Upper lobe of left lung (tissue), 6 donors: ENCODE data around the gene PLBD2. TPM values are rescaled to one million over a fixed set of nuclear protein-coding genes. Genes with fewer than 3 reads are reported as not detected.

Experiments
- ATAC-seq, 2 donors: fragments of 200-7000 bp; cut with Tn5 transposase; one replicate each; pipeline ENCODE4 v1.9.1; 2022; ENCODE audit warnings: mild to moderate bottlenecking in 2 of 2, moderate library complexity in 2 of 2; ENCODE audit not compliant: low FRiP score in 2 of 2
- DNase-seq, 2 donors: peaks; one replicate each; pipeline ENCODE4 v3.0.0-alpha.2; 2019 to 2020
- H3K27ac ChIP-seq, 4 donors: fragments of 200-600 bp; sonication (generic); one replicate each; pipeline ENCODE4 v1.5.1; 2016 to 2019
- H3K27me3 ChIP-seq, 4 donors: fragments of 200-600 bp; sonication (generic); one replicate each; pipeline ENCODE4 v1.5.1; 2017 to 2019
- H3K36me3 ChIP-seq, 4 donors: fragments of 200-600 bp; sonication (generic); one replicate each; pipeline ENCODE4 v1.5.1; 2016 to 2019
- H3K4me1 ChIP-seq, 4 donors: fragments of 200-600 bp; sonication (generic); one replicate each; pipeline ENCODE4 v1.5.1; 2018 to 2019
- H3K4me3 ChIP-seq, 4 donors: fragments of 200-600 bp; sonication (generic); one replicate each; pipeline ENCODE4 v1.5.1; 2017 to 2019; ENCODE audit warnings: mild to moderate bottlenecking in 2 of 4, moderate library complexity in 1 of 4
- H3K9me3 ChIP-seq, 4 donors: fragments of 200-600 bp; sonication (generic); one replicate each; pipeline ENCODE4 v1.5.1; 2018 to 2019
- EP300 ChIP-seq, 4 donors: sonication (generic); formaldehyde crosslinking; IDR thresholded peaks; one replicate each; pipeline ENCODE4 v1.5.1; 2017; ENCODE audit warnings: antibody characterized with exemption in 4 of 4, control low read depth in 2 of 4
- POLR2A ChIP-seq, 4 donors: fragments of 450-650 bp; IDR thresholded peaks; one replicate each; pipeline ENCODE4 v1.5.1; 2016 to 2017; ENCODE audit warnings: antibody characterized with exemption in 4 of 4, mild to moderate bottlenecking in 2 of 4
- POLR2AphosphoS5 ChIP-seq, 2 donors: sonication (generic); formaldehyde crosslinking; IDR thresholded peaks; one replicate each; pipeline ENCODE4 v1.5.1; 2017; ENCODE audit warnings: antibody characterized with exemption in 2 of 2
- WGBS, 2 donors: methylation state at CpG; one replicate each; pipeline ENCODE4 v1.1.5; 2017 to 2018; 5-methylcytosine and 5-hydroxymethylcytosine counted together
- total RNA-seq, 6 donors: library from RNA; depleted of rRNA in 4 of 6; stranded (reverse); fragments of >200 nt in 4 of 6; gene quantifications; one replicate each; pipeline versions ENCODE4 v1.1.0 to v1.2.1, GENCODE V29; 2016 to 2021
- TF ChIP-seq, protein P1 (sequence below), 6 experiments: fragments of 450-650 bp in 4 of 6; fragments of 200-600 bp in 2 of 6; sonication (generic) in 2 of 6; IDR thresholded peaks; one replicate each; pipeline ENCODE4 v1.5.1; 2016 to 2019; ENCODE audit warnings: antibody characterized with exemption in 6 of 6
- donor health status: DM: no; HTN: no; CAD: no; lungs with moderate emphysema.
- donor health status: DM: no; HTN: yes; CAD: no; lungs with severe emphysema.

Gene PLBD2
- total RNA-seq, 6 donors from 2014 or later: 19.5 to 60.0 (median 46.4) TPM

DNA sequence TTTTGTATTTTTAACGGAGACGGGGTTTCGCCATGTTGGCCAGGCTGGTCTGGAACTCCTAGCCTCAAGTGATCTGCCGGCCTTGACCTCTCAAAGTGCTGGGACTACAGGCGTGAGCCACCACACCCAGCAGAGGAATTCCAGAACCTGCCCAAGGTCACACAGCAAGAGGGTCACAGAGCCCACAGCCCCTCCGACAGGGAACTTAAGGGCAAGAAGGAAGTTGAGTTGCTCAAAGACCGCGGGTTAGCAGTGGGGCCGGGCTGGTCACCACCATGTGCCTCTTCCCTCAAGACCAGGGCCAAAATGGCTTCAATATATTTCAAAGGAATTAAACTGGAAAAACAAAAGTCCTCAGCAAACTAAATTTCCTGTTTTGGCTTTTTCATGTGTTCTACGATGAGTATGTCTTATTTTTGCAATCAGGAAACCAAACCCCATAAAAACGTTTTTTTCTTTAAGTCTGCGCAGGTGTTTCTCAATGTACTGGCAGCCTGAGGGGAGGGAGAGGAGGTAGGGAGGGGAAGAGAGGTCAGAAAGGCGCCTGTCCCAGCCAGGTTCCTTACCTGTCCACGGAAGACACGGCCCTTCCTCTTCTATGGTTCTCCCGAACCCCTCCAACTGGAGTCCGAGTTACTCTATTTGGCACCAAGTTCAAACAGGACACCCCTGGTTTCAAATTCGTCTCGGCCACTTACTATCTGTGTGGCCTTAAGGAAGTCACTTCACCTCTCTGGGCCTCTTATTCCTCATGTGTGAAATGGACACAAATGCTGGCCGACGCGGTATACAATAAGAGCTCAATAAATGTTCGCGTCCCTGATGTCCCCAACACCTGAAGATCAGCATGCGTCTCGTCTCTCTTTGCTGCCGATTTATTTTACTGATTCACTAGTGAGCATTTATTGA is 24.3 kb upstream of the PLBD2 start:
- WGBS, 2 donors: 15 to 22% methylated on average over 22 to 27 of the region's 27 CpGs
- DNase-seq (peak in 1 of 2 donors; percentile 71), ATAC-seq (peak; percentile 53 to 58)
- peaks cover 0 to 33% (median 11%) of the 10 kb centered on the region in 4 donors for H3K36me3 ChIP-seq
- peak overlapping the region; percentile 71 to 91 (median 84) for H3K4me3 ChIP-seq
- no peaks in the 10 kb centered on the region for H3K27me3 ChIP-seq
- H3K9me3 ChIP-seq: no peaks in the 10 kb centered on the region
- TF ChIP-seq EP300 (IDR thresholded peaks at IDR 0.05): no peak
- TF ChIP-seq POLR2AphosphoS5 (IDR thresholded peaks at IDR 0.05): no peak
- TF ChIP-seq, protein P1, sequence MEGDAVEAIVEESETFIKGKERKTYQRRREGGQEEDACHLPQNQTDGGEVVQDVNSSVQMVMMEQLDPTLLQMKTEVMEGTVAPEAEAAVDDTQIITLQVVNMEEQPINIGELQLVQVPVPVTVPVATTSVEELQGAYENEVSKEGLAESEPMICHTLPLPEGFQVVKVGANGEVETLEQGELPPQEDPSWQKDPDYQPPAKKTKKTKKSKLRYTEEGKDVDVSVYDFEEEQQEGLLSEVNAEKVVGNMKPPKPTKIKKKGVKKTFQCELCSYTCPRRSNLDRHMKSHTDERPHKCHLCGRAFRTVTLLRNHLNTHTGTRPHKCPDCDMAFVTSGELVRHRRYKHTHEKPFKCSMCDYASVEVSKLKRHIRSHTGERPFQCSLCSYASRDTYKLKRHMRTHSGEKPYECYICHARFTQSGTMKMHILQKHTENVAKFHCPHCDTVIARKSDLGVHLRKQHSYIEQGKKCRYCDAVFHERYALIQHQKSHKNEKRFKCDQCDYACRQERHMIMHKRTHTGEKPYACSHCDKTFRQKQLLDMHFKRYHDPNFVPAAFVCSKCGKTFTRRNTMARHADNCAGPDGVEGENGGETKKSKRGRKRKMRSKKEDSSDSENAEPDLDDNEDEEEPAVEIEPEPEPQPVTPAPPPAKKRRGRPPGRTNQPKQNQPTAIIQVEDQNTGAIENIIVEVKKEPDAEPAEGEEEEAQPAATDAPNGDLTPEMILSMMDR (IDR thresholded peaks at IDR 0.05): no peak
- TF ChIP-seq POLR2A (IDR thresholded peaks at IDR 0.05): peak in 1 of 4 donors; percentile 44
- H3K4me1 ChIP-seq: peaks cover 20 to 31% (median 27%) of the 10 kb centered on the region in 4 donors
- H3K27ac ChIP-seq: peak overlapping the region; percentile 79 to 95 (median 89)

GRCh38 chr12:113334786-113335539 is 23.4 kb upstream of the PLBD2 start, which contains the start of gene SLC8B1:
TSS of gene SLC8B1 (minus strand) at chr12:113335109. CDS start at chr12:113332878, 2,231 bp downstream.
- TF ChIP-seq, protein P1 (IDR thresholded peaks at IDR 0.05): peak in 1 of 6 experiments; percentile 16
- no peak for TF ChIP-seq EP300 (IDR thresholded peaks at IDR 0.05)
- TF ChIP-seq POLR2A (IDR thresholded peaks at IDR 0.05): peak; percentile 84 to 97 (median 90)
- TF ChIP-seq POLR2AphosphoS5 (IDR thresholded peaks at IDR 0.05): peak; percentile 91 to 97
- DNase-seq (peak; percentile 93 to 99), ATAC-seq (peak; percentile 96 to 100)
- Histone ChIP-seq H3K9me3 (no peaks in the 10 kb centered on the region), H3K4me1 (peaks cover 14 to 28% (median 25%) of the 10 kb centered on the region in 4 donors), H3K27ac (peak within 1 kb of the TSS; percentile 79 to 95 (median 89)), H3K27me3 (no peaks in the 10 kb centered on the region), H3K4me3 (peak within 1 kb of the TSS; percentile 71 to 91 (median 84)), H3K36me3 (peaks cover 0 to 28% (median 9%) of the 10 kb centered on the region in 4 donors)
- 1% methylated on average over 31 to 45 of the region's 62 CpGs for WGBS, 2 donors

DNA sequence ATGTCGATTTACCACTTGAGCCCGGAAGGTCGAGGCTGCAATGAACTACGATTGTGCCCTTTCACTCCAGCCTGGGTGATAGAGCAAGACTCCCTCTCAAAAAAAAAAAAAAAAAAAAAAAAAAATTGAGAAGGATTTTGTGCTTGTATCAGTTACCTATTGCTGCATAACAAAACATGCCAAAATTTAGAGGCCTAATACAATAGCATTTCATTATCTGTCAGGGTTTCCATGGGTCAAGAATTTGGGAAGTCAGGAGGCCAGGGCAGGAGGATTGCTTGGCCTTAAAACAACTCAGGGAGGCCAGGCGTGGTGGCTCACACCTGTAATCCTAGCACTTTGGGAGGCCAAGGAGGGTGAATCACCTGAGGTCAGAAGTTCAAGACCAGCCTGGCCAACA is 18.8 kb upstream of the PLBD2 start:
- TF ChIP-seq POLR2A (IDR thresholded peaks at IDR 0.05) (no peak), EP300 (IDR thresholded peaks at IDR 0.05) (no peak), POLR2AphosphoS5 (IDR thresholded peaks at IDR 0.05) (no peak)
- TF ChIP-seq, protein P1 (IDR thresholded peaks at IDR 0.05): no peak
- H3K27ac ChIP-seq: no peak overlapping the region
- DNase-seq (no peak), ATAC-seq (no peak)
- peaks cover 0 to 8% (median 7%) of the 10 kb centered on the region in 4 donors for H3K4me1 ChIP-seq
- no peak overlapping the region for H3K4me3 ChIP-seq
- WGBS, 2 donors: 94 to 96% methylated on average over 5 of the region's 5 CpGs
- H3K36me3 ChIP-seq: no peaks in the 10 kb centered on the region
- H3K27me3 ChIP-seq: no peaks in the 10 kb centered on the region
- H3K9me3 ChIP-seq: no peaks in the 10 kb centered on the region

DNA sequence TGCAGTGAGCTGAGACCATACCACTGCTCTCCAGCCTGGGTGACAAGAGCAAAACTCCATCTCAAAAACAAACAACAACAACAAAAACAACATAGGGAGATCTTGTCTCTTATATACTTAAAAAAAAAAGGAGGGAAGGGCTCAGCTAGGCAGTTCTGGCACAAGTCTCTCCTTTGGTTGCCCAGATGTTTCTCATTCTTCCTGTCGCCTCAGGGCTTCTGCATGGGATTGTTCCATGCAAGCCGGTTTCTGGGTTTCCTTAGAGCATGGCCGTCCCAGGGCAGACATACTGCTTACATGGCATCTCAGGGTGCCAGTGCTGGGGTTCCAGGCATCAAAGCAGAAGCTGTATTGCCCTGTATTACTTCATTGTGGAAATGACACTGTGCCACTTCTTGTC is 18.3 kb upstream of the PLBD2 start:
- DNase-seq: no peak
- 66 to 93% methylated on average over 3 of the region's 3 CpGs for WGBS, 2 donors
- TF ChIP-seq POLR2A (IDR thresholded peaks at IDR 0.05) (no peak), POLR2AphosphoS5 (IDR thresholded peaks at IDR 0.05) (no peak), EP300 (IDR thresholded peaks at IDR 0.05) (no peak)
- TF ChIP-seq, protein P1 (IDR thresholded peaks at IDR 0.05): no peak
- Histone ChIP-seq H3K27me3 (no peaks in the 10 kb centered on the region), H3K9me3 (no peaks in the 10 kb centered on the region), H3K4me3 (no peak overlapping the region), H3K36me3 (no peaks in the 10 kb centered on the region), H3K4me1 (peaks cover 0 to 8% (median 7%) of the 10 kb centered on the region in 4 donors), H3K27ac (no peak overlapping the region)
- no peak for ATAC-seq
